ENCODE data around the gene HIVEP1. TPM values are rescaled to one million over a fixed set of nuclear protein-coding genes. Genes with fewer than 3 reads are reported as not detected.

The HIVEP1 gene
- total and polyA plus RNA-seq, 2 of the 13 experiments (the other 11 are each of a cell fraction or from before 2014, with no cell fraction given), result 7.4 to 9.9 TPM

DNA sequence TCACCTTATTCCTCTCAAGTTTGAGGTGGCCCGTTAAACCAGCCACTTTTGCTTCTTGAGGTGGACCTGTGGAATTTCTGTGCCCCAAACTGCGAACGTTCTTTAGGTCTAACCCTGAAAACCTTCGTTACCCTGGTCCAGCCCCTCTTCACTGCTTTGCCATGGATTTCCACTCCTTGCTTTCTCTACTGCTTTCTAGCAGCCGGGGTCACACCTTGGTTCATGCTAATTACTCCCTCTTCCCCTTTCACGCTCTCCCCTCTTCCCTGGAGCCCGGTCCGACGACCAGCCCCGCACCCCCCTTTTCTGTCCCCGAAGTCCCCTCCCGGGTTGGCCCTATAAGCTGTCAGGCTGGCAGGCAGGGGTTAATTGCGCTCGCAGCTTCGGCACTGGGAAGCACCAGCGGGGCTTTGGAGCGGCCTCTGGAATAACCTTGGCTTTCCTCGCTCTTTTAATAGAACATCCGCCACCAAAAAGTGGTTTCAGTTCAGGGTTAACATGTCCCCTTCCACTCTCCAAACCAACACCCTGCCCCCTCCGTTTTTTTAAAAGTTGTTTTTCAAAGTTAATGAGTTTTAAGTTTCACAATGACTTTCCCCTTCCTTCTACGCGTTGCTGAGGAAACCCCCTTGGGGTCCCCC, 1.4 kb upstream of the HIVEP1 start (continued):
- TF ChIP-seq, protein P1, sequence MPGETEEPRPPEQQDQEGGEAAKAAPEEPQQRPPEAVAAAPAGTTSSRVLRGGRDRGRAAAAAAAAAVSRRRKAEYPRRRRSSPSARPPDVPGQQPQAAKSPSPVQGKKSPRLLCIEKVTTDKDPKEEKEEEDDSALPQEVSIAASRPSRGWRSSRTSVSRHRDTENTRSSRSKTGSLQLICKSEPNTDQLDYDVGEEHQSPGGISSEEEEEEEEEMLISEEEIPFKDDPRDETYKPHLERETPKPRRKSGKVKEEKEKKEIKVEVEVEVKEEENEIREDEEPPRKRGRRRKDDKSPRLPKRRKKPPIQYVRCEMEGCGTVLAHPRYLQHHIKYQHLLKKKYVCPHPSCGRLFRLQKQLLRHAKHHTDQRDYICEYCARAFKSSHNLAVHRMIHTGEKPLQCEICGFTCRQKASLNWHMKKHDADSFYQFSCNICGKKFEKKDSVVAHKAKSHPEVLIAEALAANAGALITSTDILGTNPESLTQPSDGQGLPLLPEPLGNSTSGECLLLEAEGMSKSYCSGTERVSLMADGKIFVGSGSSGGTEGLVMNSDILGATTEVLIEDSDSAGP (CRISPR knock-in tag; IDR thresholded peaks at IDR 0.05; ENCODE audit: borderline replicate concordance), result no peak; the same call in 1 of the 2 replicates
- TF ChIP-seq TBX2 (CRISPR knock-in tag; IDR thresholded peaks at IDR 0.05; ENCODE audit: borderline replicate concordance) (no peak), ZNF543 (CRISPR knock-in tag; IDR thresholded peaks at IDR 0.05) (no peak; the same call in 1 of the 2 replicates), FLYWCH1 (CRISPR knock-in tag; IDR thresholded peaks at IDR 0.05) (no peak), NCOA1 (CRISPR knock-in tag; IDR thresholded peaks at IDR 0.05) (no peak), EEA1 (CRISPR knock-in tag; IDR thresholded peaks at IDR 0.05; ENCODE audit: borderline replicate concordance) (no peak), TSC22D2 (CRISPR knock-in tag; IDR thresholded peaks at IDR 0.05; ENCODE audit: borderline replicate concordance) (no peak), KLF13 (CRISPR knock-in tag; IDR thresholded peaks at IDR 0.05) (no peak), FOXA1 (IDR thresholded peaks at IDR 0.05) (no peak), FOXA1 (CRISPR knock-in tag; IDR thresholded peaks at IDR 0.05) (no peak), NFRKB (IDR thresholded peaks at IDR 0.05) (no peak), SRF (IDR thresholded peaks at IDR 0.05; ENCODE audit: low read depth, low read length) (no peak), ZNF75D (CRISPR knock-in tag; IDR thresholded peaks at IDR 0.05; ENCODE audit: borderline replicate concordance) (no peak), JARID2 (CRISPR knock-in tag; IDR thresholded peaks at IDR 0.05; ENCODE audit: insufficient replicate concordance) (no peak), ONECUT2 (CRISPR knock-in tag; IDR thresholded peaks at IDR 0.05) (no peak), ARID2 (CRISPR knock-in tag; IDR thresholded peaks at IDR 0.05; ENCODE audit: borderline replicate concordance) (no peak), XRCC5 (optimal IDR thresholded peaks at IDR 0.05; ENCODE audit: low read length) (peak; percentile 49), ZFP37 (CRISPR knock-in tag; IDR thresholded peaks at IDR 0.05; ENCODE audit: borderline replicate concordance) (no peak), ASH2L (IDR thresholded peaks at IDR 0.05; ENCODE audit: insufficient read length, low read depth, low read length) (peak; percentile 88), ZNF235 (CRISPR knock-in tag; IDR thresholded peaks at IDR 0.05; ENCODE audit: borderline replicate concordance) (no peak), ZNF282 (IDR thresholded peaks at IDR 0.05; ENCODE audit: partially characterized antibody) (no peak), KDM3A (CRISPR knock-in tag; IDR thresholded peaks at IDR 0.05; ENCODE audit: low read depth) (0 out of 2 replicates have a peak, but pooled peaks have one; percentile 10)
- TF ChIP-seq, protein P2, sequence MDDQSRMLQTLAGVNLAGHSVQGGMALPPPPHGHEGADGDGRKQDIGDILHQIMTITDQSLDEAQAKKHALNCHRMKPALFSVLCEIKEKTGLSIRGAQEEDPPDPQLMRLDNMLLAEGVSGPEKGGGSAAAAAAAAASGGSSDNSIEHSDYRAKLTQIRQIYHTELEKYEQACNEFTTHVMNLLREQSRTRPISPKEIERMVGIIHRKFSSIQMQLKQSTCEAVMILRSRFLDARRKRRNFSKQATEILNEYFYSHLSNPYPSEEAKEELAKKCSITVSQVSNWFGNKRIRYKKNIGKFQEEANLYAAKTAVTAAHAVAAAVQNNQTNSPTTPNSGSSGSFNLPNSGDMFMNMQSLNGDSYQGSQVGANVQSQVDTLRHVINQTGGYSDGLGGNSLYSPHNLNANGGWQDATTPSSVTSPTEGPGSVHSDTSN (CRISPR knock-in tag; IDR thresholded peaks at IDR 0.05; ENCODE audit: borderline replicate concordance), result no peak
- TF ChIP-seq, protein P3, sequence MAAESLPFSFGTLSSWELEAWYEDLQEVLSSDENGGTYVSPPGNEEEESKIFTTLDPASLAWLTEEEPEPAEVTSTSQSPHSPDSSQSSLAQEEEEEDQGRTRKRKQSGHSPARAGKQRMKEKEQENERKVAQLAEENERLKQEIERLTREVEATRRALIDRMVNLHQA (CRISPR knock-in tag; IDR thresholded peaks at IDR 0.05), result no peak
- TF ChIP-seq, protein P4, sequence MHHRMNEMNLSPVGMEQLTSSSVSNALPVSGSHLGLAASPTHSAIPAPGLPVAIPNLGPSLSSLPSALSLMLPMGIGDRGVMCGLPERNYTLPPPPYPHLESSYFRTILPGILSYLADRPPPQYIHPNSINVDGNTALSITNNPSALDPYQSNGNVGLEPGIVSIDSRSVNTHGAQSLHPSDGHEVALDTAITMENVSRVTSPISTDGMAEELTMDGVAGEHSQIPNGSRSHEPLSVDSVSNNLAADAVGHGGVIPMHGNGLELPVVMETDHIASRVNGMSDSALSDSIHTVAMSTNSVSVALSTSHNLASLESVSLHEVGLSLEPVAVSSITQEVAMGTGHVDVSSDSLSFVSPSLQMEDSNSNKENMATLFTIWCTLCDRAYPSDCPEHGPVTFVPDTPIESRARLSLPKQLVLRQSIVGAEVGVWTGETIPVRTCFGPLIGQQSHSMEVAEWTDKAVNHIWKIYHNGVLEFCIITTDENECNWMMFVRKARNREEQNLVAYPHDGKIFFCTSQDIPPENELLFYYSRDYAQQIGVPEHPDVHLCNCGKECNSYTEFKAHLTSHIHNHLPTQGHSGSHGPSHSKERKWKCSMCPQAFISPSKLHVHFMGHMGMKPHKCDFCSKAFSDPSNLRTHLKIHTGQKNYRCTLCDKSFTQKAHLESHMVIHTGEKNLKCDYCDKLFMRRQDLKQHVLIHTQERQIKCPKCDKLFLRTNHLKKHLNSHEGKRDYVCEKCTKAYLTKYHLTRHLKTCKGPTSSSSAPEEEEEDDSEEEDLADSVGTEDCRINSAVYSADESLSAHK (CRISPR knock-in tag; IDR thresholded peaks at IDR 0.05; ENCODE audit: borderline replicate concordance), result no peak
- TF ChIP-seq, protein P5, sequence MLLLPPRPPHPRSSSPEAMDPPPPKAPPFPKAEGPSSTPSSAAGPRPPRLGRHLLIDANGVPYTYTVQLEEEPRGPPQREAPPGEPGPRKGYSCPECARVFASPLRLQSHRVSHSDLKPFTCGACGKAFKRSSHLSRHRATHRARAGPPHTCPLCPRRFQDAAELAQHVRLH (CRISPR knock-in tag; IDR thresholded peaks at IDR 0.05; ENCODE audit: borderline replicate concordance, low read depth), result peak; percentile 34; the same call in 1 of the 2 replicates

Measured in HepG2 (cell line).